Amygdala (tissue), 56 donors: Measurements from ENCODE around the gene UTP4.
A peak's percentile ranks its signal among the peaks of the same experiment; 100 is the strongest.

Experiments
- DNase-seq, 56 donors: peaks; one replicate each; lab custom pipeline; 2025; lab: John Stamatoyannopoulos, UW

Gene UTP4

GRCh38 chr16:69132424-69133252 lies at the start of gene UTP4, which contains the start of gene CHTF8:
TSS of gene UTP4 (plus strand) at chr16:69132649. CDS start at chr16:69133460, 811 bp downstream.
TSS of gene CHTF8 (minus strand) at chr16:69132588. CDS start at chr16:69121458, 11,130 bp downstream.
- DNase-seq = peak in 55 of 56 donors; percentile 12 to 87 (median 71)

- DNase-seq = no peak
Measured at GRCh38 chr16:69083306-69083941, 49.0 kb upstream of the UTP4 start.

DNA sequence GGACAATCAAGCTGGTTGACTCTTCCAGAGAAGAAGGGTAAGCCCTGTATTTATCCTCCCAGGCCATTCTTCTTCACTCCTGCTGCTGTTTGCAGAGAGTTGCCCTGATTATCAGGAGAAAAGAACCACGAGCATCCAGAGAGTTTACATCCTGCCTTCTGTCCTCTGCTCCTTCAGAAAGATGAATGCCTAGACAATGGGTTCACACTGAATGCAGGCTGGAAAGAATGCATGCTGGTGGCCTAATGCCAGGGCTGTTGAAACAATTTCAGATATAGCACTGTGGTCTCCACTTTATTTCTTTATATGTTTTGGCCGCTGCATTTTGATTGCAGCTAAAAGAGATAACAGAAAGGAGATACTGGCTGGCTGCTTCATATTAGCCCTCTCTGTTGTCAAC lies 48.2 kb upstream of the UTP4 start:
- DNase-seq = no peak

DNA sequence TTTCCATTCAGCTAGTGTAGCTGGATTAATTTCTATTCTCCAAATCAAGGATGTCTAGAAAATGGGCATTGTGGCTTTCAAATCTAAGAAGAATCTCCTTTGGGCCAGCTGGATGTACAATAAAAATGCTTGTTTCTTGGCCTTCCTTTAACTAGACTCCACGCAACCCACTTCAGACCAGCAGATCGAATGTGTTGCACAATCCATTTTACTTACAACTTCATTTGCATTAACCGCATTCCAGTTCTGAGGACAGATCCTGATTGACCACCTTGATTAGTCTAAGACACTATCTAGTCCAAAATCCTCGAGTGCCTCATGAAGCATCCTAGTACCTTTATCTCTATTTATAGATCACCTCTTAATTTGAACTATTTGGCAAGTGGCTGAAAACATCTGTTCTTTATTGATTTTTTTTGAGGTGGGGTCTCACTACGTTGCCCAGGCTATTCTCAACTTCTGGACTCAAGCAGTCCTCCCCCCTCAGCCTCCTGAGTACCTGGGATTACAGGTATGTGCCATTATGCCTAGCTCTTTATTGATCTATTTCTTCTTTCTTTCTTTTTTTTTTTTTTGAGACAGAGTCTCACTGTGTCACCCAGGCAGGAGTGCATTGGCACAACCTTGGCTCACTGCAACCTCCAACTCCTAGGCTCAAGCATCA lies 47.3 kb upstream of the UTP4 start:
- DNase-seq = no peak

- DNase-seq = no peak
Measured at GRCh38 chr16:69087161-69087581, 45.3 kb upstream of the UTP4 start.

DNA sequence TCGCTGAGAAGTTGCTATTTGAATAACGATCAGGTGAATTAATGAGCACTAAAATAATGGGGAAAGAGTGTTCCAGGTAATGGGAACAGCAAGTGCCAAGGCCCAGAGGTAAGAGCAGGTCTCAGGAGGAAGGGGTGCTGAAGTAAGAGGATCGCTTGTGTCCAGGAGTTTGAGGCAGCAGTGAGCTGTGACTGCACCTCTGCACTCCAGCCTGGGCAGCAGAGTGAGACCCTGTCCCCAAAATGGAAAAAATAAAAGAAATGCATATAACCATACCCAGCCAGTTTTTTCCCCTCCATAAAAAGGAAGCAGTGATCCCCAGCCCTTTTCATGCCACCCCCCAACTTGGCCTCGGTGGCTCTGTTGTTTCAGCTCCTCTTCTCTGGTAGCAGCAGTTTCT lies 43.8 kb upstream of the UTP4 start:
- DNase-seq = no peak

DNA sequence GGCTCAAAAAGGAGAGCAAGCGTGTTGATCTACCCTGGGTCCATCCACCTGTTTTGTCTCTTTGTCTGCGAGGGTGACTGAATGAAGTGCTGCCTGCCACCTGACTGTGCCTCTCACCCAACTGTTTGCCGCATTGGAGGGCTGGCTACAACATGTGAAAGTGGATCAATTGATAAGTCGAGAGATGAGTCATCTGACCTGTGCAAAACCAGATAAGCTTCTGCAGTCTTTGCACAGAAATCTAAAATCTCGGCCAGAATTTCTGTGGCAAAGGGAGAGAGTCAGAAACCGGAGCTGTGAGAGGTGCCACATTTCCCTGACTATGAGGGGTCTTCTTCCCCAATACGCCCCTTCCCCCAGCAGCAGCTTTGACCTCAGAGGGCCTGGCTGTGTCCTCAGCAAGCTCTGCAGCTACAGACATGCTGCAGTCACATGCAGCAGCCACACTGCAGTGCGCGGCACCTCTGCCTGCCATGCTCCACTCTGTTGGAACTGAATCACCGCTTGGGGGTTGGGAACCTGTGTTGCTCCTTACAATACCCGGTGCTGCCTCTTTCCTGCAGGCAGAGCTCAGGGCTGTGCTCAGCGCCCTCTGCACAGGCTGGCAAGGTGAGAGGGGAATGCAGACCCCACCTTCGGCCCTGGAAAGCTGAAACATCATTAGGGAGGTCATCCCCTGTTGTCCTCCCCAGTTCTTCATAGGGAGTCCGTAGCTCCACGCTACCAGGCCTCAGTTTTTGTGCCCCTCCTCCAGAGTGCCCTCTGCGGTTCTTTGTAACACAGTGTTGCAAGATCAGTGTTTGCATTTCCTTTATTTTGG lies 43.1 kb upstream of the UTP4 start:
- DNase-seq = peak in 1 of 56 donors; percentile 17

GRCh38 chr16:69093974-69094373 lies 38.5 kb upstream of the UTP4 start:
- DNase-seq = no peak

GRCh38 chr16:69094501-69094900 lies 37.9 kb upstream of the UTP4 start:
- no peak for DNase-seq

DNA sequence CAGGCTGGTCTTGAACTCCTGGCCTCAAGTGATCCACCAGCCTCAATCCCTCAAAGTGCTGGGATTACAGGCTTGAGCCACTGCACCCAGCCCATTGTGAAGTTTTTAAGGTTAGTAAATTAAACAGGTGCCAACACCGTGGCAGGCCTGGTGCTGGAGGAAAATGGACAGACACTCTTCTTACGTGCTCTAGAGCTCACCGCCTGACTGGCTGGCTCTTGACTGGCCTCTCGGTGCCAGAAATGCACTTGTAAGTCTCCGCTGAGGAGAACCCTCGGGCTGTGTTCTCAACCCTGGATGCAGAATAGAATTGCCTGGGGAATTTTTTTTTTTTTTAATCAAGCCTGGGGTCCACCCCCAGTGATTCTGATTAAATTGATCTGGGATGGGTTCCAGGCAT lies 37.3 kb upstream of the UTP4 start:
- no peak for DNase-seq

DNA sequence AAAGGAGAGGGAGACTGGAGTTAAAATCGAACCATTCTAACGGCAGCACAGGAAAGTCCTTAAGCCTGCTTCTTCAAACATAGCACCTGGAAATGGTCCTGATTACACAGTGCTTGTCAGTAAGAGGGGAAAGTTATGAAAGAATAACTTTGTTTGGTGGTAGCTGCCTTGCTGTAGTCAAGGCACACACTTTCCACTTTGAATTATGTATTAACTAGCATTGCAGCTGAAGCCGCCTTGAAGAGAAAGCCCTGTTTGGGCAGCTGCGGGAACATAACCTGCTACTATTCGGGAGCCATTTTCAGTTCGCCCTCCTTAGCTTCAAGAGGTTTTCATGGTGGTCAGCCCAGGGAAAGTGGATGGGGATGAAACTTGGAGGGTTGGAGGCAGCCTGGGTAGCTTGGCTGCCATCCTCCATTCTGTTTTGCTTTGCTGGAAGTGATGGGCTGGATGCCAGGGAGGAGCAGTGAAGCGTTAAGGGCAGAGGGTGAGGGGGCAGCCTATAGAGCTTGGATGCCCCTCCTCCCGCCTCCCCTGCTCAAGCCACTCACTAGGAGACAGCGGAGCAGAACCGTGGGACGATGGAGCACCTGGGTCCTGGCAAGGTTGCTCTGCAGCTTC lies 32.3 kb upstream of the UTP4 start:
- peak in 2 of 56 donors; percentile 7 to 33 for DNase-seq

GRCh38 chr16:69105501-69106361 lies 26.7 kb upstream of the UTP4 start, which contains the start of gene HAS3:
TSS of gene HAS3 (plus strand) at chr16:69105653. CDS start at chr16:69109396, 3,743 bp downstream.
- peak in 29 of 56 donors; percentile 4 to 52 (median 24) for DNase-seq

DNA sequence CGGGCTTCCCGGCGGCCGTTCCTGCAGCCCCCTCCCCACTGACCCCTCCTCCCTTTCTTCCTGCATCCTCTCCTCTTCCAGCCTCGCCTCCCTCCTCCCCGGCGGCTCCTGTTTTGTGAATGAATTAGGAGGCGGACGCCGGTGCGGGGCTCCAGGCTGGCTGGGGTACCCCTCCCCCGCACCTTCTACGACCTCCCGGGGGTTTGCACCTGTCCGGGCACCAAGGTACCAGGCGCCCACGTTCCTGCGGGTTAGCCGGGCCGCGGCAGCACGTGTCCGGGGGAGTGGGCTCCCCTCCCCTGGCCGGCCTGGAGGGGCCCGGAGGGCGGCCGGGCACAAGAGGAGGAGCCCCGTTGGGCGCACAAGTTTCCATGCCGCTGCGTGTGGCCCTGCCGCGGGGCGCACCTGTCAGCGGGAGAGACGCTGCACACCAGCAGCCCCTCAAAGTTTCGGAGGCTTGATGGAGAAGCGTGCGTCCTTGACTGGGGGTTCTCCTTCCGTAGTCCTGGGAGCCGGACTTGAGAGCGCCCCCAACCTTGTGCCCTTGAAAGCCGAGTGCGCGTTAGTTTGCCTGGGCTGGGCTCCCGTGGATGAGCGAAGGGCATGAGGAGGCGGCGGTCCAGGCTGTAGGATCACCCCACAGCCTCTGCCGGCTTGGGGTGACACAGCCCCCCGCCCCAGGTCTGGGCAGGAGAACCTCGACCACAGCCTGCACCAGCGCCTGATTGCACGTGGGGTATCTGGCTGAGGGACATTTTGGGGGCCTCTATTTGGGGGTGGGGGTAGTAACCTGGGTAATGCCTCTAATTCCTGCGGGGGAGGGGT lies 25.7 kb upstream of the UTP4 start:
- DNase-seq = no peak

DNA sequence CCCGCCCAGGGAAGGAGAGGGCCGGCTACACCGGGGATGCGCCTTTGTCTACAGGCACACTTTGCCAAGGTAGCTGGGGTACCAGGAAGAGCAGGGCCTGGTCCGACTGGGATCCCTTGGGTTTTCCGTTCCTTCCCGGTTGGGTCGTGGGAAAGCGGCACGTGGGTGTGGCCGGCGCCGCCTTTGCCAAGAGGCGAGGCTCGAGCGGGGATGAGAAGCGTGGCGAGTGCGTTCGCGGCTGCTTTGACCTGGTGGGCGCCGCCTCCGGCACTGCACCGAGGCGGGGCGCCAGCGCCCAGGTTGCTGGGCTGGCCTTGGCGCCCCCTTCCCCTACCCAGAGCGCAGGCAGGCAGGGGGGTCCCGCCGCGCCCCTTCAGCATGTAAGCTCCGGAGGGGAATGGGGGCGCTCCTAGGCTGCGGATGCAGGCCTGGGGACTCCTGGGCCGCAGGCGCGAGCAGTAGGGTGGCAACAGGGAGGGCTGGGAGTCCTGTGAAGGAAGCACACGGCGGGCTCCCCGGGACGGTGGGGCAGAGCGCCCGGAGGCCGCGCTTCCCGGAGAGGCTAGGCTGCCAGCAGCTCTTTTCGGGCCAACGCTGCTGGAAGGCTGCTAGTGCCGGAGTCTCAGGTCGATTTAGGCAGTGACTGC lies 25.0 kb upstream of the UTP4 start:
- no peak for DNase-seq

DNA sequence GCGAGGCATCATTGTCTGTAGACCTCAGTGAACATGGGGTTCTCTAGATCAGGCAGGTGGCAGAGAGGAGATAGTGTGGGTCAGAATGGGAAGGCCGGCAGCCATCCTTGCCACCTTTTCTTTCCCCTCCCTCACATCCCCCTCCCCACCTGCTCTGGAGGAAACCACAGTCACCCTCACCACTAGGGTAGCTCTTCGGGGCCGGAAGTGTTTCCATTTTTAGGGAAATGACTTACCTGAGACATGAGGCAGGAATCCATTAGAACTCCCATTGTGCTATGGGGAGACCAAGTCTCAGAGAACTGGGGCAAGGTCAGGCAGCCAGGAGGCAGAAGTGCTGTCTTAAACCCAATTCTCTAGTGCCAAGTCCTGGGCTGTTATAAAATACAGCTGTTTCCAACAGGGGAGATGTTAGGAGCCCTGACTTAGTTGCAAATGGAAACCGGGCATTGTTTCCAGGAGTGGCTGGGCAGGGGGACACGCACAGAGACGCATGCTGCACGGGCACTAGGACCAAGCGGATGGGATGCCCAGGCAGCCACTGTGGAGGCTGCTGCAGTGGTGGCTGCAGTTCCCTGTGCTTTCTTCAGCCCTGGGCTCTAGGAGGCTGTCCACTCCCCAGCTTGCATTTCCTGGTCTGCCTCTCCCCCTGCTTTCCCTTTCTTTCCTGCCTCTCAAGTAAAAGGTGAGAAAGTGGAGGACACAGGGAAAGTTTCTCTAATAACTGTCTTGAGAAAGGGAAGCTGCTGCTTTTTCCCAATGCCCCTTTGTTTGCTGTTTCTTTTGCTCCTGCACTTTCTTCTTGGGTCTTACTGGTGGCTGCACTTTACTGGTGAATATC lies 24.2 kb upstream of the UTP4 start:
- DNase-seq = no peak

GRCh38 chr16:69108905-69109252 lies 23.6 kb upstream of the UTP4 start:
- no peak for DNase-seq
